Keratinocyte (primary cell): ENCODE results near the gene HEPACAM2. TPM values are rescaled to one million over a fixed set of nuclear protein-coding genes. Genes with fewer than 3 reads are reported as not detected.

Experiments used
- DNase-seq: peaks from one replicate; pipeline ENCODE4 v3.0.0-alpha.2; 2011; ENCODE audit warnings: low read depth, missing footprints, low spot score
- FAIRE-seq: peaks from 2 replicates; lab custom pipeline; 2011; peaks lifted over from hg19 to GRCh38; lab: Jason Lieb, UNC
- H2AFZ ChIP-seq: 2 replicates; pipeline ENCODE4 v1.6.0; 2012; ENCODE audit warnings: low read length, control low read depth, inconsistent platforms; ENCODE audit not compliant: control insufficient read depth
- H3K27ac ChIP-seq: 2 replicates; pipeline ENCODE4 v1.5.1; 2011; ENCODE audit warnings: low read length; ENCODE audit not compliant: control insufficient read depth, insufficient read depth
- H3K27me3 ChIP-seq: 3 replicates; pipeline ENCODE4 v1.6.0; 2011; ENCODE audit warnings: low read length; ENCODE audit not compliant: control insufficient read depth, insufficient read depth; ENCODE audit errors: extremely low read depth
- H3K36me3 ChIP-seq, 2 experiments: 2 replicates in 1 of 2; 3 replicates in 1 of 2; pipeline ENCODE4 v1.5.1; 2011; ENCODE audit warnings: low read length in 2 of 2, mild to moderate bottlenecking in 1 of 2; ENCODE audit not compliant: control insufficient read depth in 2 of 2, insufficient read depth in 2 of 2; ENCODE audit errors: extremely low read depth in 1 of 2
- H3K4me1 ChIP-seq: 3 replicates; pipeline ENCODE4 v1.5.1; 2011; ENCODE audit warnings: low read length; ENCODE audit not compliant: control insufficient read depth, insufficient read depth; ENCODE audit errors: extremely low read depth
- H3K4me2 ChIP-seq: 3 replicates; pipeline ENCODE4 v1.6.0; 2011; ENCODE audit warnings: low read depth, low read length; ENCODE audit not compliant: control insufficient read depth, insufficient read depth; ENCODE audit errors: extremely low read depth
- H3K4me3 ChIP-seq, 3 experiments: fragments of 200-600 bp in 1 of 3; sonication (generic) in 1 of 3; 2 replicates in 2 of 3; 3 replicates in 1 of 3; pipeline ENCODE4 v1.5.1; 2011 to 2016; ENCODE audit warnings: low read length in 3 of 3, mild to moderate bottlenecking in 3 of 3, control low read depth in 2 of 3, inconsistent platforms in 1 of 3, low read depth in 1 of 3, mixed read lengths in 1 of 3, mixed run types in 1 of 3, moderate library complexity in 1 of 3; ENCODE audit not compliant: control insufficient read depth in 2 of 3, insufficient read depth in 2 of 3; ENCODE audit errors: extremely low read depth in 1 of 3
- H3K79me2 ChIP-seq: 2 replicates; pipeline ENCODE4 v1.6.0; 2012; ENCODE audit warnings: low read length; ENCODE audit not compliant: control insufficient read depth, insufficient read depth
- H3K9ac ChIP-seq: 3 replicates; pipeline ENCODE4 v1.6.0; 2011; ENCODE audit warnings: low read length; ENCODE audit not compliant: control insufficient read depth, insufficient read depth; ENCODE audit errors: extremely low read depth
- H3K9me1 ChIP-seq: 3 replicates; pipeline ENCODE4 v1.6.0; 2011; ENCODE audit warnings: low read length; ENCODE audit not compliant: control insufficient read depth, insufficient read depth; ENCODE audit errors: extremely low read depth
- H3K9me3 ChIP-seq: 2 replicates; pipeline ENCODE4 v1.5.1; 2012; ENCODE audit warnings: low read depth, low read length; ENCODE audit not compliant: control insufficient read depth
- H4K20me1 ChIP-seq: 3 replicates; pipeline ENCODE4 v1.6.0; 2011; ENCODE audit warnings: low read length; ENCODE audit not compliant: control insufficient read depth, insufficient read depth; ENCODE audit errors: extremely low read depth
- CTCF ChIP-seq, 3 experiments: IDR thresholded peaks in 1 of 3; conservative IDR thresholded peaks in 1 of 3; optimal IDR thresholded peaks in 1 of 3; 2 replicates in 2 of 3; 3 replicates in 1 of 3; pipeline versions ENCODE3 to v1.5.1; 2011; ENCODE audit warnings: low read length in 3 of 3, mild to moderate bottlenecking in 3 of 3, moderate library complexity in 2 of 3, control low read depth in 1 of 3, inconsistent platforms in 1 of 3; ENCODE audit not compliant: insufficient read depth in 2 of 3; ENCODE audit errors: extremely low read depth in 1 of 3
- EZH2 ChIP-seq: IDR thresholded peaks from one replicate; pipeline ENCODE4 v1.6.1; 2012; ENCODE audit warnings: inconsistent platforms, mild to moderate bottlenecking, low read length, moderate library complexity
- dilution Hi-C: fragments of 300-500 bp; cut with MboI; formaldehyde crosslinking; loops from one replicate; pipeline ENCODE4 v1.7.0; 2020; ENCODE audit warnings: low sequenced_read_pairs; ENCODE audit not compliant: extremely low pct_ligation_motif_present
- polyA plus RNA-seq, 5 experiments: library from polyadenylated mRNA; depleted of rRNA in 3 of 5; stranded (reverse) in 3 of 5; stranded (forward) in 1 of 5; unstranded in 1 of 5; fragments of >200 nt; gene quantifications; 1 replicate in 1 of 5; 2 replicates in 3 of 5; 3 replicates in 1 of 5; pipeline versions ENCODE4 v1.2.1 to v1.2.3, GENCODE V29; 2011 to 2012; ENCODE audit warnings: missing spikeins in 2 of 5, low read depth in 1 of 5, low replicate concordance in 1 of 5

HEPACAM2 gene
- polyA plus RNA-seq, 1 donor (not counting 4 experiments of a cell fraction or from before 2014, with no cell fraction given): not detected

- DNase-seq (no peak), FAIRE-seq (no peak)
- no peak for TF ChIP-seq EZH2
- no peaks in the 10 kb centered on the region for H3K4me1 ChIP-seq
- dilution Hi-C loops: no loop called here
- H3K27me3 ChIP-seq: peaks cover 3% of the 10 kb centered on the region
- H3K4me3 ChIP-seq: no peak overlapping the region
- H3K79me2 ChIP-seq: no peaks in the 10 kb centered on the region
- H3K27ac ChIP-seq: no peak overlapping the region
- H3K4me2 ChIP-seq: no peak overlapping the region
- H3K36me3 ChIP-seq: no peaks in the 10 kb centered on the region
- no peak overlapping the region for H2AFZ ChIP-seq
- no peaks in the 10 kb centered on the region for H4K20me1 ChIP-seq
- no peaks in the 10 kb centered on the region for H3K9me1 ChIP-seq
- H3K9ac ChIP-seq: no peak overlapping the region
- H3K9me3 ChIP-seq: peaks cover 3% of the 10 kb centered on the region
Observed at GRCh38 chr7:93176992-93177580, 49.2 kb downstream of the HEPACAM2 start.

GRCh38 chr7:93175219-93175618, 51.0 kb downstream of the HEPACAM2 start:
- H2AFZ ChIP-seq: no peak overlapping the region
- no peaks in the 10 kb centered on the region for H3K36me3 ChIP-seq
- TF ChIP-seq CTCF (optimal IDR thresholded peaks at IDR 0.05 in 1 of 3, IDR thresholded peaks at IDR 0.05 in 1 of 3, conservative IDR thresholded peaks at IDR 0.05 in 1 of 3; ENCODE audit: extremely low read depth in 1 of 3, insufficient read depth in 2 of 3, low read length in 3 of 3) (peak in 1 of 3 experiments; percentile 10), EZH2 (no peak)
- H3K27ac ChIP-seq: no peak overlapping the region
- no peaks in the 10 kb centered on the region for H4K20me1 ChIP-seq
- H3K4me1 ChIP-seq: no peaks in the 10 kb centered on the region
- no peaks in the 10 kb centered on the region for H3K79me2 ChIP-seq
- H3K27me3 ChIP-seq: peaks cover 3% of the 10 kb centered on the region
- no peak overlapping the region for H3K9ac ChIP-seq
- no peak for FAIRE-seq
- DNase-seq: no peak
- dilution Hi-C loops: no loop called here
- no peak overlapping the region for H3K4me3 ChIP-seq
- peaks cover 8% of the 10 kb centered on the region for H3K9me3 ChIP-seq
- no peak overlapping the region for H3K4me2 ChIP-seq
- H3K9me1 ChIP-seq: no peaks in the 10 kb centered on the region

- Histone ChIP-seq H4K20me1 (no peaks in the 10 kb centered on the region), H3K36me3 (no peaks in the 10 kb centered on the region), H2AFZ (no peak overlapping the region), H3K9ac (no peak overlapping the region), H3K27ac (no peak overlapping the region), H3K4me1 (no peaks in the 10 kb centered on the region), H3K9me1 (no peaks in the 10 kb centered on the region), H3K79me2 (no peaks in the 10 kb centered on the region), H3K4me3 (no peak overlapping the region), H3K9me3 (peaks cover 8% of the 10 kb centered on the region), H3K27me3 (peaks cover 3% of the 10 kb centered on the region), H3K4me2 (no peak overlapping the region)
- FAIRE-seq (no peak), DNase-seq (no peak)
- dilution Hi-C loops: no loop called here
- TF ChIP-seq CTCF (optimal IDR thresholded peaks at IDR 0.05 in 1 of 3, IDR thresholded peaks at IDR 0.05 in 1 of 3, conservative IDR thresholded peaks at IDR 0.05 in 1 of 3; ENCODE audit: extremely low read depth in 1 of 3, insufficient read depth in 2 of 3, low read length in 3 of 3) (no peak), EZH2 (no peak)
Observed at GRCh38 chr7:93172683-93173082, 53.6 kb downstream of the HEPACAM2 start.
